A673 (cell line): Measurements from ENCODE around the gene C2.

Source experiments
- CTCF ChIP-seq: fragments of 300-800, 200-600 bp; sonication (generic); conservative IDR thresholded peaks from 2 replicates; pipeline ENCODE4 v1.5.1; 2017; ENCODE audit warnings: low read depth, mild to moderate bottlenecking, antibody characterized with exemption, low read length, moderate library complexity, mixed read lengths
- EZH2 ChIP-seq: fragments of 200-600 bp; sonication (generic); IDR thresholded peaks from 2 replicates; pipeline ENCODE4 v1.6.1; 2017; ENCODE audit warnings: borderline replicate concordance, low read depth, mild to moderate bottlenecking, mixed read lengths, antibody characterized with exemption, low read length; ENCODE audit not compliant: poor library complexity, severe bottlenecking

- TF ChIP-seq CTCF (no peak), EZH2 (no peak)
These were observed 12.2 kb upstream of the C2 start for GRCh38 chr6:31915351-31915750.
